Keratinocyte (primary cell): ENCODE measurements around the gene INO80E. TPM values are rescaled to one million over a fixed set of nuclear protein-coding genes. Genes with fewer than 3 reads are reported as not detected.

ENCODE experiments used
- DNase-seq: peaks from one replicate; pipeline ENCODE4 v3.0.0-alpha.2; 2011; ENCODE audit warnings: low read depth, missing footprints, low spot score
- FAIRE-seq: peaks from 2 replicates; lab custom pipeline; 2011; peaks lifted over from hg19 to GRCh38; lab: Jason Lieb, UNC
- H2AFZ ChIP-seq: 2 replicates; pipeline ENCODE4 v1.6.0; 2012; ENCODE audit warnings: low read length, control low read depth, inconsistent platforms; ENCODE audit not compliant: control insufficient read depth
- H3K27ac ChIP-seq: 2 replicates; pipeline ENCODE4 v1.5.1; 2011; ENCODE audit warnings: low read length; ENCODE audit not compliant: control insufficient read depth, insufficient read depth
- H3K27me3 ChIP-seq: 3 replicates; pipeline ENCODE4 v1.6.0; 2011; ENCODE audit warnings: low read length; ENCODE audit not compliant: control insufficient read depth, insufficient read depth; ENCODE audit errors: extremely low read depth
- H3K36me3 ChIP-seq, 2 experiments: 2 replicates in 1 of 2; 3 replicates in 1 of 2; pipeline ENCODE4 v1.5.1; 2011; ENCODE audit warnings: low read length in 2 of 2, mild to moderate bottlenecking in 1 of 2; ENCODE audit not compliant: control insufficient read depth in 2 of 2, insufficient read depth in 2 of 2; ENCODE audit errors: extremely low read depth in 1 of 2
- H3K4me1 ChIP-seq: 3 replicates; pipeline ENCODE4 v1.5.1; 2011; ENCODE audit warnings: low read length; ENCODE audit not compliant: control insufficient read depth, insufficient read depth; ENCODE audit errors: extremely low read depth
- H3K4me2 ChIP-seq: 3 replicates; pipeline ENCODE4 v1.6.0; 2011; ENCODE audit warnings: low read depth, low read length; ENCODE audit not compliant: control insufficient read depth, insufficient read depth; ENCODE audit errors: extremely low read depth
- H3K4me3 ChIP-seq, 3 experiments: fragments of 200-600 bp in 1 of 3; sonication (generic) in 1 of 3; 2 replicates in 2 of 3; 3 replicates in 1 of 3; pipeline ENCODE4 v1.5.1; 2011 to 2016; ENCODE audit warnings: low read length in 3 of 3, mild to moderate bottlenecking in 3 of 3, control low read depth in 2 of 3, inconsistent platforms in 1 of 3, low read depth in 1 of 3, mixed read lengths in 1 of 3, mixed run types in 1 of 3, moderate library complexity in 1 of 3; ENCODE audit not compliant: control insufficient read depth in 2 of 3, insufficient read depth in 2 of 3; ENCODE audit errors: extremely low read depth in 1 of 3
- H3K79me2 ChIP-seq: 2 replicates; pipeline ENCODE4 v1.6.0; 2012; ENCODE audit warnings: low read length; ENCODE audit not compliant: control insufficient read depth, insufficient read depth
- H3K9ac ChIP-seq: 3 replicates; pipeline ENCODE4 v1.6.0; 2011; ENCODE audit warnings: low read length; ENCODE audit not compliant: control insufficient read depth, insufficient read depth; ENCODE audit errors: extremely low read depth
- H3K9me1 ChIP-seq: 3 replicates; pipeline ENCODE4 v1.6.0; 2011; ENCODE audit warnings: low read length; ENCODE audit not compliant: control insufficient read depth, insufficient read depth; ENCODE audit errors: extremely low read depth
- H3K9me3 ChIP-seq: 2 replicates; pipeline ENCODE4 v1.5.1; 2012; ENCODE audit warnings: low read depth, low read length; ENCODE audit not compliant: control insufficient read depth
- H4K20me1 ChIP-seq: 3 replicates; pipeline ENCODE4 v1.6.0; 2011; ENCODE audit warnings: low read length; ENCODE audit not compliant: control insufficient read depth, insufficient read depth; ENCODE audit errors: extremely low read depth
- CTCF ChIP-seq, 3 experiments: IDR thresholded peaks in 1 of 3; conservative IDR thresholded peaks in 1 of 3; optimal IDR thresholded peaks in 1 of 3; 2 replicates in 2 of 3; 3 replicates in 1 of 3; pipeline versions ENCODE3 to v1.5.1; 2011; ENCODE audit warnings: low read length in 3 of 3, mild to moderate bottlenecking in 3 of 3, moderate library complexity in 2 of 3, control low read depth in 1 of 3, inconsistent platforms in 1 of 3; ENCODE audit not compliant: insufficient read depth in 2 of 3; ENCODE audit errors: extremely low read depth in 1 of 3
- EZH2 ChIP-seq: IDR thresholded peaks from one replicate; pipeline ENCODE4 v1.6.1; 2012; ENCODE audit warnings: inconsistent platforms, mild to moderate bottlenecking, low read length, moderate library complexity
- dilution Hi-C: fragments of 300-500 bp; cut with MboI; formaldehyde crosslinking; loops from one replicate; pipeline ENCODE4 v1.7.0; 2020; ENCODE audit warnings: low sequenced_read_pairs; ENCODE audit not compliant: extremely low pct_ligation_motif_present
- polyA plus RNA-seq, 5 experiments: library from polyadenylated mRNA; depleted of rRNA in 3 of 5; stranded (reverse) in 3 of 5; stranded (forward) in 1 of 5; unstranded in 1 of 5; fragments of >200 nt; gene quantifications; 1 replicate in 1 of 5; 2 replicates in 3 of 5; 3 replicates in 1 of 5; pipeline versions ENCODE4 v1.2.1 to v1.2.3, GENCODE V29; 2011 to 2012; ENCODE audit warnings: missing spikeins in 2 of 5, low read depth in 1 of 5, low replicate concordance in 1 of 5

The INO80E gene
- polyA plus RNA-seq, 1 donor (not counting 4 experiments of a cell fraction or from before 2014, with no cell fraction given): 26.7 TPM

- H4K20me1 ChIP-seq: no peaks in the 10 kb centered on the region
- no peak overlapping the region for H3K4me2 ChIP-seq
- H3K4me1 ChIP-seq: no peaks in the 10 kb centered on the region
- H3K4me3 ChIP-seq: no peak overlapping the region
- H3K9me3 ChIP-seq: no peaks in the 10 kb centered on the region
- H2AFZ ChIP-seq: no peak overlapping the region
- DNase-seq (no peak), FAIRE-seq (no peak)
- H3K9me1 ChIP-seq: no peaks in the 10 kb centered on the region
- TF ChIP-seq CTCF (optimal IDR thresholded peaks at IDR 0.05 in 1 of 3, IDR thresholded peaks at IDR 0.05 in 1 of 3, conservative IDR thresholded peaks at IDR 0.05 in 1 of 3; ENCODE audit: extremely low read depth in 1 of 3, insufficient read depth in 2 of 3, low read length in 3 of 3) (no peak), EZH2 (no peak)
- no peaks in the 10 kb centered on the region for H3K79me2 ChIP-seq
- H3K9ac ChIP-seq: no peak overlapping the region
- H3K27me3 ChIP-seq: no peaks in the 10 kb centered on the region
- H3K27ac ChIP-seq: no peak overlapping the region
- dilution Hi-C loops: no loop called here
- peaks cover 55 to 64% of the 10 kb centered on the region in 2 experiments for H3K36me3 ChIP-seq
These were observed 11.3 kb upstream of the INO80E start for GRCh38 chr16:29984764-29985147.

GRCh38 chr16:29985271-29985811 lies 10.7 kb upstream of the INO80E start:
- Histone ChIP-seq H3K9me1 (no peaks in the 10 kb centered on the region), H3K4me2 (no peak overlapping the region), H3K79me2 (no peaks in the 10 kb centered on the region), H3K27me3 (no peaks in the 10 kb centered on the region), H3K9ac (no peak overlapping the region), H3K4me1 (no peaks in the 10 kb centered on the region), H3K4me3 (no peak overlapping the region), H3K27ac (no peak overlapping the region), H2AFZ (no peak overlapping the region), H3K9me3 (no peaks in the 10 kb centered on the region), H4K20me1 (no peaks in the 10 kb centered on the region), H3K36me3 (peaks cover 49 to 63% of the 10 kb centered on the region in 2 experiments)
- DNase-seq (no peak), FAIRE-seq (no peak)
- TF ChIP-seq EZH2 (no peak), CTCF (optimal IDR thresholded peaks at IDR 0.05 in 1 of 3, IDR thresholded peaks at IDR 0.05 in 1 of 3, conservative IDR thresholded peaks at IDR 0.05 in 1 of 3; ENCODE audit: extremely low read depth in 1 of 3, insufficient read depth in 2 of 3, low read length in 3 of 3) (no peak)
- dilution Hi-C loops: no loop called here
